GM12878 (cell line): ENCODE data around the gene XPO1. TPM values are rescaled to one million over a fixed set of nuclear protein-coding genes. Genes with fewer than 3 reads are reported as not detected.

Experiments
- ATAC-seq: fragments of 200-7000 bp; cut with Tn5 transposase; 3 replicates; pipeline ENCODE4 v1.9.1; 2020; ENCODE audit warnings: mild to moderate bottlenecking, moderate library complexity
- BruUV-seq: library from RNA; stranded (reverse); fragments of 400-500 nt; replicated peaks from 2 replicates; lab custom pipeline; 2021; lab: Mats Ljungman, UMichigan
- CTCF ChIA-PET: fragments of 300-600 bp; sonication (Branson Sonifier 250); formaldehyde crosslinking; extraction: SDS; loops from one replicate; lab custom pipeline; 2021; ENCODE audit warnings: inconsistent platforms; lab: Yijun Ruan, JAX
- POLR2A ChIA-PET: fragments of 350-600 bp; formaldehyde crosslinking; extraction: SDS; loops from one replicate; lab custom pipeline; 2021; ENCODE audit warnings: inconsistent platforms; lab: Charles Lee
- RAD21 ChIA-PET: fragments of 300-600 bp; sonication (Branson Sonifier 250); formaldehyde crosslinking; loops from one replicate; lab custom pipeline; 2023; ENCODE audit warnings: antibody characterized with exemption; ENCODE audit not compliant: unreplicated experiment; lab: Charles Lee
- SMC1A ChIA-PET: fragments of 300-600 bp; sonication (Branson Sonifier 250); formaldehyde crosslinking; loops from one replicate; lab custom pipeline; 2023; ENCODE audit not compliant: unreplicated experiment, uncharacterized antibody; lab: Charles Lee
- DNase-seq: peaks from one replicate; pipeline ENCODE4 v3.0.0-alpha.2; 2011; ENCODE audit warnings: low read depth, low spot score
- FAIRE-seq: peaks from 3 replicates; lab custom pipeline; 2011; peaks lifted over from hg19 to GRCh38; lab: Jason Lieb, UNC
- H2AFZ ChIP-seq: 2 replicates; pipeline ENCODE4 v1.6.0; 2011; ENCODE audit warnings: low read depth, low read length, control low read depth; ENCODE audit not compliant: control insufficient read depth
- H3K27ac ChIP-seq: 2 replicates; pipeline ENCODE4 v1.5.1; 2011; ENCODE audit warnings: control low read depth; ENCODE audit not compliant: control insufficient read depth, insufficient read depth
- H3K27me3 ChIP-seq, 2 experiments: replicated peaks in 1 of 2; 2 replicates each; pipeline versions ENCODE4 v1.6.0 to v1.6.1; 2011; ENCODE audit warnings: low read length in 1 of 2; ENCODE audit not compliant: control insufficient read depth in 2 of 2, insufficient read depth in 2 of 2
- H3K36me3 ChIP-seq, 2 experiments: 2 replicates each; pipeline ENCODE4 v1.5.1; 2011; ENCODE audit warnings: low read length in 1 of 2; ENCODE audit not compliant: control insufficient read depth in 2 of 2, insufficient read depth in 2 of 2
- H3K4me1 ChIP-seq: 2 replicates; pipeline ENCODE4 v1.6.1; 2011; ENCODE audit warnings: mild to moderate bottlenecking, low read length, moderate library complexity, mixed read lengths; ENCODE audit not compliant: control insufficient read depth, insufficient read depth
- H3K4me2 ChIP-seq: 2 replicates; pipeline ENCODE4 v1.6.0; 2011; ENCODE audit warnings: control low read depth; ENCODE audit not compliant: control insufficient read depth, insufficient read depth
- H3K4me3 ChIP-seq: fragments of 200-600 bp; sonication (generic); 2 replicates; pipeline ENCODE4 v1.5.1; 2016
- H3K79me2 ChIP-seq: 2 replicates; pipeline ENCODE4 v1.6.0; 2011; ENCODE audit warnings: low read length; ENCODE audit not compliant: control insufficient read depth, insufficient read depth
- H3K9ac ChIP-seq: 2 replicates; pipeline ENCODE4 v1.8.0; 2011; ENCODE audit warnings: low read length, control low read depth, mixed read lengths; ENCODE audit not compliant: control insufficient read depth, insufficient read depth
- H3K9me3 ChIP-seq: replicated peaks from 3 replicates; pipeline ENCODE4 v1.5.1; 2011; ENCODE audit warnings: mild to moderate bottlenecking, low read length; ENCODE audit not compliant: control insufficient read depth, insufficient read depth
- H4K20me1 ChIP-seq: 2 replicates; pipeline ENCODE4 v1.6.0; 2011; ENCODE audit not compliant: control insufficient read depth, insufficient read depth
- BACH1 ChIP-seq: fragments of 450-650 bp; IDR thresholded peaks from 2 replicates; pipeline ENCODE4 v1.6.1; 2017; ENCODE audit warnings: mild to moderate bottlenecking, borderline replicate concordance
- CBX3 ChIP-seq: fragments of 200-600 bp; sonication (generic); IDR thresholded peaks from 2 replicates; pipeline ENCODE4 v1.6.1; 2016; ENCODE audit warnings: low read depth, borderline replicate concordance
- ETV6 ChIP-seq, 2 experiments: fragments of 450-650 bp in 1 of 2; IDR thresholded peaks in 1 of 2; conservative IDR thresholded peaks in 1 of 2; 2 replicates each; pipeline ENCODE4 v1.6.1; 2014; ENCODE audit warnings: antibody characterized with exemption in 1 of 2, borderline replicate concordance in 1 of 2, low read depth in 1 of 2, mild to moderate bottlenecking in 1 of 2, moderate library complexity in 1 of 2
- HDAC6 ChIP-seq: fragments of 200-600 bp; sonication (generic); IDR thresholded peaks from one replicate; pipeline ENCODE4 v1.8.0; 2017; ENCODE audit warnings: antibody characterized with exemption; ENCODE audit not compliant: unreplicated experiment
- IRF4 ChIP-seq: IDR thresholded peaks from 2 replicates; pipeline ENCODE4 v1.6.1; 2011; ENCODE audit warnings: low read depth, low read length
- NFYA ChIP-seq: IDR thresholded peaks from 2 replicates; pipeline ENCODE4 v1.6.1; 2011; ENCODE audit warnings: low read depth, mild to moderate bottlenecking, low read length, improper control_type of control experiment, borderline replicate concordance
- SMARCA5 ChIP-seq: fragments of 450-650 bp; IDR thresholded peaks from 2 replicates; pipeline ENCODE4 v1.6.1; 2017; ENCODE audit warnings: mild to moderate bottlenecking
- SMC3 ChIP-seq: IDR thresholded peaks from 2 replicates; pipeline ENCODE4 v1.6.1; 2011; ENCODE audit warnings: low read length, improper control_type of control experiment, borderline replicate concordance
- SPI1 ChIP-seq: IDR thresholded peaks from 2 replicates; pipeline ENCODE4 v1.6.1; 2011; ENCODE audit warnings: low read depth, mild to moderate bottlenecking, low read length, moderate library complexity, borderline replicate concordance; ENCODE audit not compliant: insufficient read depth
- TAF1 ChIP-seq: IDR thresholded peaks from 2 replicates; pipeline ENCODE4 v1.6.1; 2011; ENCODE audit warnings: mild to moderate bottlenecking, low read depth, low read length, borderline replicate concordance
- WRNIP1 ChIP-seq: IDR thresholded peaks from 2 replicates; pipeline ENCODE4 v1.6.1; 2011; ENCODE audit warnings: low read depth, low read length, improper control_type of control experiment, borderline replicate concordance
- ZNF274 ChIP-seq: IDR thresholded peaks from one replicate; pipeline ENCODE4 v1.8.0; 2011; ENCODE audit not compliant: insufficient read length, insufficient read depth
- ZNF384 ChIP-seq: IDR thresholded peaks from 2 replicates; pipeline ENCODE4 v1.6.1; 2012; ENCODE audit warnings: low read depth, mild to moderate bottlenecking, low read length, improper control_type of control experiment, borderline replicate concordance
- WGBS: methylation state at CpG from one replicate; pipeline ENCODE4 v1.1.6; 2016; ENCODE audit warnings: low lambda C conversion rate; ENCODE audit not compliant: insufficient replicate concordance, insufficient coverage; ENCODE audit errors: missing lambda C conversion rate; 5-methylcytosine and 5-hydroxymethylcytosine counted together
- in situ Hi-C: fragments of 300-500 bp; cut with MboI; formaldehyde crosslinking; loops from 9 replicates; pipeline ENCODE4 v1.14.3; 2018; ENCODE audit warnings: mixed read lengths
- intact Hi-C: fragments of 100-400 bp; cut with micrococcal nuclease; formaldehyde crosslinking; loops from one replicate; pipeline ENCODE4 v1.14.2; 2022; ENCODE audit not compliant: unreplicated experiment
- polyA plus RNA-seq, 11 experiments: library from polyadenylated mRNA; depleted of rRNA in 4 of 11; unstranded in 6 of 11; stranded (reverse) in 5 of 11; fragments of >200 nt; fragmentation: Nextera tagmentation in 4 of 11; fragmentation: Illumina TruSeq in 1 of 11; extraction: Ambion mirVana in 4 of 11; extraction: Trizol in 1 of 11; gene quantifications; 1 replicate in 1 of 11; 2 replicates in 10 of 11; pipeline versions ENCODE4 v1.2.1 to v1.2.3, GENCODE V29; 2011 to 2016; ENCODE audit warnings: inconsistent platforms in 2 of 11, missing spikeins in 2 of 11, low read depth in 1 of 11
- total RNA-seq, 4 experiments: library from RNA; depleted of rRNA in 3 of 4; stranded (reverse); fragments of >200 nt in 3 of 4; fragmentation: Illumina TruSeq in 1 of 4; extraction: Trizol in 1 of 4; gene quantifications; 2 replicates each; pipeline versions ENCODE4 v1.2.1 to v1.2.3, GENCODE V29; 2013 to 2021
- TF ChIP-seq, protein P1 (sequence below): IDR thresholded peaks from 2 replicates; pipeline ENCODE4 v1.6.1; 2012; ENCODE audit warnings: improper control_type of control experiment, low read depth, low read length; ENCODE audit not compliant: insufficient replicate concordance
- TF ChIP-seq, protein P2 (sequence below): IDR thresholded peaks from 2 replicates; pipeline ENCODE4 v1.6.1; 2011; ENCODE audit warnings: mild to moderate bottlenecking, low read depth, low read length, moderate library complexity; ENCODE audit not compliant: insufficient replicate concordance
- TF ChIP-seq, protein P3 (sequence below): fragments of 450-650 bp; IDR thresholded peaks from 2 replicates; pipeline ENCODE4 v1.6.1; 2016; ENCODE audit warnings: mild to moderate bottlenecking

The XPO1 gene
- total and polyA plus RNA-seq, 10 of the 15 experiments (the other 5 are each of a cell fraction or from before 2014, with no cell fraction given), result 57.3 to 216 (median 153) TPM

DNA sequence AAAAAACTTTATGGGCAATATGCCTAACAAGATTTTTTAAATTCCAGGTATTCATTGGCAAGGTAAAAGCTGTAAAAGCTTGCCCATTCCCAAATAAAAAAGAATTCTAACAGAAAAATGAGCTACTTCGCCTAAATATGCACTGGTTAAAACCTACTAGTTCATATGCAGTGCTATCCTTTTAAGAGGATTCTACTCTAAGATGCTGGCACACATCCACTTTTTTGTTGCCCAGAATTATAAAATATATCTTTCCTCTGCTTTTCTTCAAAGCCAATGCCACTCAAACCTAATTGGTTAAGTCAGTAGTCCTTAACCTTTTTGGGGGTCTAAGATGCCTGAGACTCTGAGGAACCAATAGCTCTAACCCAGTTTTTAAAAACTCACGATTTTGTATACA is 3.2 kb downstream of the XPO1 start:
- H3K4me1 ChIP-seq, result peaks cover 6% of the 10 kb centered on the region
- FAIRE-seq (no peak), DNase-seq (no peak), ATAC-seq (no peak)
- CTCF ChIA-PET, result interaction anchor here (0.9 to 2.4 kb wide), 10 partner anchors 9 to 124 kb away, joined by 3 to 14 read pairs (median 4); no protein-coding TSS in a partner anchor
- H3K27me3 ChIP-seq, result no peaks in the 10 kb centered on the region
- peak overlapping the region; percentile 84 for H3K4me3 ChIP-seq
- no TSS peak for BruUV-seq
- no peaks in the 10 kb centered on the region; the same call in 2 of the 3 replicates for H3K9me3 ChIP-seq
- peak overlapping the region; percentile 98 for H3K9ac ChIP-seq
- intact Hi-C loops (loop anchor here (5.0 to 10.0 kb wide), 3 partner anchors 52 to 230 kb away; no protein-coding TSS in a partner anchor), in situ Hi-C loops (no loop called here)
- RAD21 ChIA-PET, result interaction anchor here (0.7 to 2.0 kb wide), 9 partner anchors 40 to 125 kb away, joined by 3 to 11 read pairs (median 4); no protein-coding TSS in a partner anchor
- peak overlapping the region; percentile 87 for H3K4me2 ChIP-seq
- H3K79me2 ChIP-seq, result peaks cover 84% of the 10 kb centered on the region
- no peak overlapping the region for H2AFZ ChIP-seq
- no peak overlapping the region for H3K27ac ChIP-seq
- SMC1A ChIA-PET, result interaction anchor here (0.6 to 2.8 kb wide), 32 partner anchors 8 to 272 kb away, joined by 3 to 11 read pairs (median 3); no protein-coding TSS in a partner anchor
- 13% methylated on average over 2 of the region's 2 CpGs for WGBS
- H3K36me3 ChIP-seq, result peaks cover 0 to under 1% of the 10 kb centered on the region in 2 experiments; a peak in 1 of 4 replicates
- POLR2A ChIA-PET, result interaction anchor here (0.6 to 1.7 kb wide), 5 partner anchors 11 to 108 kb away, joined by 3 to 9 read pairs (median 4); no protein-coding TSS in a partner anchor
- peaks cover 4% of the 10 kb centered on the region; the same call in 1 of the 2 replicates for H4K20me1 ChIP-seq
- TF ChIP-seq, protein P1, sequence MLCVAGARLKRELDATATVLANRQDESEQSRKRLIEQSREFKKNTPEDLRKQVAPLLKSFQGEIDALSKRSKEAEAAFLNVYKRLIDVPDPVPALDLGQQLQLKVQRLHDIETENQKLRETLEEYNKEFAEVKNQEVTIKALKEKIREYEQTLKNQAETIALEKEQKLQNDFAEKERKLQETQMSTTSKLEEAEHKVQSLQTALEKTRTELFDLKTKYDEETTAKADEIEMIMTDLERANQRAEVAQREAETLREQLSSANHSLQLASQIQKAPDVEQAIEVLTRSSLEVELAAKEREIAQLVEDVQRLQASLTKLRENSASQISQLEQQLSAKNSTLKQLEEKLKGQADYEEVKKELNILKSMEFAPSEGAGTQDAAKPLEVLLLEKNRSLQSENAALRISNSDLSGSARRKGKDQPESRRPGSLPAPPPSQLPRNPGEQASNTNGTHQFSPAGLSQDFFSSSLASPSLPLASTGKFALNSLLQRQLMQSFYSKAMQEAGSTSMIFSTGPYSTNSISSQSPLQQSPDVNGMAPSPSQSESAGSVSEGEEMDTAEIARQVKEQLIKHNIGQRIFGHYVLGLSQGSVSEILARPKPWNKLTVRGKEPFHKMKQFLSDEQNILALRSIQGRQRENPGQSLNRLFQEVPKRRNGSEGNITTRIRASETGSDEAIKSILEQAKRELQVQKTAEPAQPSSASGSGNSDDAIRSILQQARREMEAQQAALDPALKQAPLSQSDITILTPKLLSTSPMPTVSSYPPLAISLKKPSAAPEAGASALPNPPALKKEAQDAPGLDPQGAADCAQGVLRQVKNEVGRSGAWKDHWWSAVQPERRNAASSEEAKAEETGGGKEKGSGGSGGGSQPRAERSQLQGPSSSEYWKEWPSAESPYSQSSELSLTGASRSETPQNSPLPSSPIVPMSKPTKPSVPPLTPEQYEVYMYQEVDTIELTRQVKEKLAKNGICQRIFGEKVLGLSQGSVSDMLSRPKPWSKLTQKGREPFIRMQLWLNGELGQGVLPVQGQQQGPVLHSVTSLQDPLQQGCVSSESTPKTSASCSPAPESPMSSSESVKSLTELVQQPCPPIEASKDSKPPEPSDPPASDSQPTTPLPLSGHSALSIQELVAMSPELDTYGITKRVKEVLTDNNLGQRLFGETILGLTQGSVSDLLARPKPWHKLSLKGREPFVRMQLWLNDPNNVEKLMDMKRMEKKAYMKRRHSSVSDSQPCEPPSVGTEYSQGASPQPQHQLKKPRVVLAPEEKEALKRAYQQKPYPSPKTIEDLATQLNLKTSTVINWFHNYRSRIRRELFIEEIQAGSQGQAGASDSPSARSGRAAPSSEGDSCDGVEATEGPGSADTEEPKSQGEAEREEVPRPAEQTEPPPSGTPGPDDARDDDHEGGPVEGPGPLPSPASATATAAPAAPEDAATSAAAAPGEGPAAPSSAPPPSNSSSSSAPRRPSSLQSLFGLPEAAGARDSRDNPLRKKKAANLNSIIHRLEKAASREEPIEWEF, result no peak
- no peak for TF ChIP-seq ZNF384
- no peak for TF ChIP-seq SPI1
- no peak for TF ChIP-seq WRNIP1
- TF ChIP-seq, protein P2, sequence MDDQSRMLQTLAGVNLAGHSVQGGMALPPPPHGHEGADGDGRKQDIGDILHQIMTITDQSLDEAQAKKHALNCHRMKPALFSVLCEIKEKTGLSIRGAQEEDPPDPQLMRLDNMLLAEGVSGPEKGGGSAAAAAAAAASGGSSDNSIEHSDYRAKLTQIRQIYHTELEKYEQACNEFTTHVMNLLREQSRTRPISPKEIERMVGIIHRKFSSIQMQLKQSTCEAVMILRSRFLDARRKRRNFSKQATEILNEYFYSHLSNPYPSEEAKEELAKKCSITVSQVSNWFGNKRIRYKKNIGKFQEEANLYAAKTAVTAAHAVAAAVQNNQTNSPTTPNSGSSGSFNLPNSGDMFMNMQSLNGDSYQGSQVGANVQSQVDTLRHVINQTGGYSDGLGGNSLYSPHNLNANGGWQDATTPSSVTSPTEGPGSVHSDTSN, result no peak
- TF ChIP-seq, protein P3, sequence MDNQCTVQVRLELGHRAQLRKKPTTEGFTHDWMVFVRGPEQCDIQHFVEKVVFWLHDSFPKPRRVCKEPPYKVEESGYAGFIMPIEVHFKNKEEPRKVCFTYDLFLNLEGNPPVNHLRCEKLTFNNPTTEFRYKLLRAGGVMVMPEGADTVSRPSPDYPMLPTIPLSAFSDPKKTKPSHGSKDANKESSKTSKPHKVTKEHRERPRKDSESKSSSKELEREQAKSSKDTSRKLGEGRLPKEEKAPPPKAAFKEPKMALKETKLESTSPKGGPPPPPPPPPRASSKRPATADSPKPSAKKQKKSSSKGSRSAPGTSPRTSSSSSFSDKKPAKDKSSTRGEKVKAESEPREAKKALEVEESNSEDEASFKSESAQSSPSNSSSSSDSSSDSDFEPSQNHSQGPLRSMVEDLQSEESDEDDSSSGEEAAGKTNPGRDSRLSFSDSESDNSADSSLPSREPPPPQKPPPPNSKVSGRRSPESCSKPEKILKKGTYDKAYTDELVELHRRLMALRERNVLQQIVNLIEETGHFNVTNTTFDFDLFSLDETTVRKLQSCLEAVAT, result no peak
- TF ChIP-seq SMARCA5, result no peak
- TF ChIP-seq ETV6 (conservative IDR thresholded peaks at IDR 0.05 in 1 of 2, IDR thresholded peaks at IDR 0.05 in 1 of 2; ENCODE audit: borderline replicate concordance in 1 of 2, low read depth in 1 of 2), result no peak
- TF ChIP-seq TAF1, result no peak
- no peak for TF ChIP-seq HDAC6
- no peak for TF ChIP-seq NFYA
- no peak for TF ChIP-seq CBX3
- TF ChIP-seq IRF4, result no peak
- TF ChIP-seq ZNF274, result no peak
- TF ChIP-seq SMC3, result no peak
- no peak for TF ChIP-seq BACH1
